GM21786 (cell line): ENCODE data around the gene ZNF354B.
"Not testable (repeated sequence)": the region's sequence is repeated elsewhere in the genome, so short reads cannot be mapped to it uniquely, and the experiment has no call there.

ENCODE experiments used
- ATAC-seq: cut with Tn5 transposase; IDR thresholded peaks from one replicate; pipeline ENCODE4 v1.9.1; 2021; ENCODE audit not compliant: unreplicated experiment

Gene ZNF354B

GRCh38 chr5:178859625-178860521, at the start of gene ZNF354B:
TSS of gene ZNF354B (plus strand) at chr5:178859953. CDS start at chr5:178861048, 1,095 bp downstream.
- ATAC-seq: peak; percentile 99

DNA sequence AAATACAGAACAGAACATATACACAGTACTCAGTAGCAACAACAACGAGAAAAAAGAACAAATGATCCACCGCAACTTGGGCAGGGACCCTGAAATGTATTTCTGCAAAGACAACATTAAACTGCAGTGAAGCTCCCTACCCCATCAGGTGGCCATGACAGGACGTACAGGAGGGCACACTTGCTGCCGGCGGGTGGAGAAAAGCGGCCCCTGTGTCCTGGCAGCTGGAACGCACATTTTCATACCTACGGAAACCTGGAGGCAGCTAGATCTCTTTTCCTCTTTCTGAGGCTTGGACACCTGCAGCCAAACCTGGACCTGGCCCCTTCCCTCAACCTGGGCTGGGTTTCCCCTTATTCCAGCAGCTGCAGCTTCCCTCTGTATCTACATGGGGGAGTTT, 42.2 kb upstream of the ZNF354B start:
- ATAC-seq: no peak

DNA sequence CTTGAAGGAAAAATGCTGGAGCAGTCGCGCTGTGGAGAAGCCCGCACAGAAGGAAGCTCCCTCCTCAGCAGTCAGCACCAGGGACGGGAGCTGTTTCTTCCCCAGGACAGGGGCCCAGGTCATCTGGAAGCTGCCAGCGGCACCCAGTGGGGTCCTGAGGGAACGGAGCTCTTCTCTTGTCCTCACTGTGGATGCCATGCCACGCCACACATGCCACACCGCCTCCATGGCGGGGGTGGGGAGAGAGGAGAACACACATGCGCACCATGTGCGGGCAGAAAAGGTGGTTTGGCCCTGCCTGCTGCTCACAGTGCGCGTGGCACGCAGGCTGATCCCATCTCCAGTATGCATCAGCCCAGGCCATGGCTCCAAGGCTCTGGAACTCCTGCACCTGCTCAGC, 41.7 kb upstream of the ZNF354B start:
- ATAC-seq: no peak

DNA sequence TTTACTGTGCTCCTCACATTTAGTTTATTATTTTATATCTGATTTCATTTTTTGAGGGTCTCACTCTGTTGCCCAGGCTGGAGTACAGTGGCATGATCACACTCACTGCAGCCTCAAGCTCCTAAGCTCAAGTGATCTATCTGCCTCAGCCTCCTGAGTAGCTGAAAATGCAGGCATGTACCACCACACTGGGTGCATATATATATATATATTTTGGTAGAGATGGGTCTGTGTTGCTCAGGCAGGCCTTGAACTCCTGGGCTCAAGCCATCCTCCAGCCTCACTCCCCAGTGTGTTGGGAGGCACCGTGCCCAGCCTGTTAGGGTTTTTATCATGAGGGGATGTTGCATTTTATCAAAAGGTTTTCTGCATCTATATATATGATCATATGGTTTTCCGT, 39.8 kb upstream of the ZNF354B start:
- ATAC-seq: no peak

- ATAC-seq: no peak
Measured at GRCh38 chr5:178825444-178825843, 34.3 kb upstream of the ZNF354B start.

DNA sequence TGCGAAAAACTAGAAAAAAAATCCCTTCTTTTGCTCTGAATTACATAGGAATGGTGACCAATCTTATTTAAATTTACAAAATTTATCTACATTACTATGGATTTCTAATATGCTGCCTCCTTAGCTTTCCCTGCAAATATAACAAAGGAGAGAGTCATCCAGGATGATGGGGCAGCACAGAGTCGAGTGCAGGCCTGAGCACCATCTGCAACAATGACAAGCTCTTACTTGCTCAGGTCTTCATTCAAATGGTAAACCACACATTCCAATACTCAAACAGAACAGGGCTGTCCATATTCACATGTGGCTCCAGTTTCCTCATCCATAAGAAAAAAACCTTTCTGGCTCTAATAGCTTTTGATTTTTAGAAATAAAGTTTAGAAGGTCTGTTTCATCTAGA, 33.5 kb upstream of the ZNF354B start:
- no peak for ATAC-seq

DNA sequence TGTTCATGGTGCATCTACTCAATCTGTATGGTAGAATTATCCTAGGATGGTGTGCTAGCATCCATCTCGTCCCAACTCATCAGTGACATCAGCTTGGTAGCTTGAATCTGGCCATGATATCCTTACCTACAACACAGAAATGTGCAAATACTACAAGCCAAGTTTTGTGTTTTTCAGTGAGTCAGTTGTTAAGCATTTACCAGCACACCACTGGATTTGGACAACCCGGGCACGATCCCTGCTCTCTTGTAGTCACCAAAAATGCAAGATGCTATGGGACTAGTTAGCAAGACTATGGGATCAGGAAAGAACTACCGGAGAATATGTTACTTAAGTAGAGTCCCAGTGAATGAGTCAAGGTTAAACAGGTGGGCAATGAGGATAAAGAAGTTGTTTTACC, 32.1 kb upstream of the ZNF354B start:
- no peak for ATAC-seq

DNA sequence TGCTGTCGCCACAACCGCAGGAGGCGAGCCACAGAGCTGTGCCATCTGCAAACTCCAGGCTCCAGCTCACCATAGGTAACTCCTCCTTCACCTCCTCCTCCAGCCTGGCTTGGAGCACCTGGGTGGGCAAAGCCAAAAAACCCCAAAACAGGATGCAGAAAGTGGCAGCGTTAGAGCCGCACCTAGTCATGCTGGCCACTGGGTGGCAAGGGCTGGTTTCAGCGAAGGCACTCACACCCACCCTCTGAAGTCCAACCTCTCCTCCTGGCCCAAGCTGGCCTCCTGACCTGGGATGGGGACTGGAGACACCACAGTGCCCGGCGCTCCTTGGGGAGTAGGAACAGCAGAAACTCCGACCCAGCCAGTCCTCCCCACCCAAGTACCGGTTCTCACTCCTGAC, 28.7 kb upstream of the ZNF354B start:
- no peak for ATAC-seq

DNA sequence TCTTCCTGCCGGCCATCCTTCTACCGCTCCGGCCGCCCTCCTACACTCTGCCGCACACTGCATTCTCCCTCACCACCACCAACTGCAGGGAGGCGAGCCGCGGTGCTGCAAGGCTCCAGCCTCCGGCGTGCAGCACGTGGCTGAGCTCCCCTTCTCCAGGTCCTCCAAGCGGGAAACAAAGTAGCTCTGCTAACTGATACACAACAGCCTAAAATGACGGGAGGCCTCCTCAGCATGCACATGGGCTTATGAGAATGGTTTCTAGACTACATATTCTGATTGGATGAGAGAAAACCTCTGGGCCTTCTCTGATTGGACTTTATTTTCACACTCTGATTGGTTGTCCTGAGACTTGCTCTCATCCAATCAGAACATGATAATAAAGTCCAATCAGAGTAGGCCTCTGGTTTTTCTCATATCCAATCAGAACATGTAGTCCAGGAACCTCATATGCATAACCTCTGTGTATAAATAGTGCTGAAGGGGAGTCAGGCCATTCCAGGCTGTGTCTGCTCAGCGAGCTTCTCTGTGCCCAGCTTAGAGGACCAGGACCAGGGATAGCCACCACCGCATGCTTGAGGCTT, 27.0 kb upstream of the ZNF354B start:
- no peak for ATAC-seq

GRCh38 chr5:178836628-178837027, 23.1 kb upstream of the ZNF354B start:
- no peak for ATAC-seq

GRCh38 chr5:178838695-178839318, 20.9 kb upstream of the ZNF354B start:
- not testable (repeated sequence) for ATAC-seq

DNA sequence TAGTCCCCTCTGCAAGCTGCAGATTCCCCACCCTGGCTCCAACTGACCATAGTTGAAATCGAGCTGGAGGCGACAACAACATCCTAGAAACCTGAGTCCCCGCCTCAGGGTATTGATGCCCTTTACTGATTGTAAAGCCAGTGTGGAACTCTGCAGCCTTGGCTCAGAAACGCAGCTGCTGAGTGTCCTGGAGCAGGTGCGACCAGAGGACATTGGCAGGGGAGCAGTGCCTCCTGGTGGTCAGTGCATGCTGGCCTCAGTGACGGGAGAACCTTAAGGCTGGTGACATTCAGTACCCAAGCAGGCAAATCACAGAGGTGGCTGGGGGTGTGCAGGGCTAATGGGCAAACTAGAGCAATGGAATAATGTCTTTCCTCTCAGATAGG, 20.4 kb upstream of the ZNF354B start:
- ATAC-seq: no peak

DNA sequence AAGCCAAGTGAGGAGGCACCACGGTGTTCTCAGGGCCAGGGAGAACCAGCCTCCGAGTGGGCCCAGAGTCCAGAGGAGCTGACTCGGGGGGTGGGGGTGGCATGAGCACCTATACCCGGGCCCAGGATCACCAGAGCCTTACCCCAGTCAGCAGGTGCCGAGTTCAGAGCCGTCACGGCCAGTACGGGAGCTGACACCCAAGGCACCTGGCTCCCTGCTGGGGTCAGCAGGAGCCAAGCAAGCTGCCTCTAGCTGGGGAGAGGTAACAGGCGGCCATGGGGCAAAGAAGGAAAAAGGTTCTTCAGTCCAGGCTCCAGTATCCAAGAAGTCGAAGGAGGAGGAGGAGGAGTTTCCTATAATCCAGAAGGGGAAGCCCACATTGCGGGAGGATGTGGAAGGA, 19.4 kb upstream of the ZNF354B start:
- ATAC-seq: not testable (repeated sequence)

GRCh38 chr5:178849316-178849715, 10.4 kb upstream of the ZNF354B start:
- ATAC-seq: no peak

- no peak for ATAC-seq
Measured at GRCh38 chr5:178851951-178852350, 7.8 kb upstream of the ZNF354B start.

GRCh38 chr5:178854284-178854683, 5.5 kb upstream of the ZNF354B start:
- no peak for ATAC-seq

- not testable (repeated sequence) for ATAC-seq
Measured at GRCh38 chr5:178860615-178861014, 862 bp downstream of the ZNF354B start.

DNA sequence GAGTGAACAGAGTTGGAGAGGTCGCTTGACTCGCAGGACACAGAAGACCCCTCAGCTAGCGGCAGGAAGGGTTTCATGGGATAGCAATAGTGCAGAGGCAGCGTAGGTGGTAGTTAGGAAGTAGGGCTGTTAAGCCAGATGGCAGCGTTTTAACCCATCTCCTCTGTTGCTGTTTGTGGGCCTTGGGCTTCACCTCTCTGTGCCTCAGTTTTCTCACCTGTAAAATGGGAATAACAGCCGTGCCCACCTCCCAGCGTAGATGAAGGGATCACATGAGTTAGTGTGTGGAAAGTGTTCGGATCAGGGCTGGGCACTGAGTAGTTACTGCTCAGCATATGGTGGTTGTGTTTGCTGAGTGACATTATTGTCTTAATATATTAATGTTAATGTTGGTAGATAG, 1.9 kb downstream of the ZNF354B start:
- ATAC-seq: no peak

- no peak for ATAC-seq
Measured at GRCh38 chr5:178866946-178867345, 7.2 kb downstream of the ZNF354B start.

GRCh38 chr5:178869577-178869976, 9.8 kb downstream of the ZNF354B start:
- no peak for ATAC-seq

DNA sequence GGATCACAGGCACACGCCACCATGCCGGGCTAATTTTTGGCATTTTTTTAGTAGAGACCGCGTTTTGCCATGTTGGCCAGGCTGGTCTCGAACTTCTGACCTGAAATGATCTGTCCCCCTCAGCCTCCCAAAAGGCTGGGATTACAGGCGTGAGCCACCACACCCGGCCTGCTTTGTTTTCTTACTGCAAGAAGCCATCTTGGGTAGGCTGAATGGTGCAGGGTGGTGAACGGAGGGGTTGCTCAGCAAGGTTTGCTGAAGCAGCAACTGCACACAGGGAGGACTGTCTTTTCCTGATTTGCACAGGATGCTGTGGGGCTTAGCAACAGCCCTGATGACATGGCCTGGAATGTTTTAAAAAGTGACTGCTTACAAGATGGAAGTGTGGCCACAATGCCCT, 10.7 kb downstream of the ZNF354B start:
- ATAC-seq: no peak

DNA sequence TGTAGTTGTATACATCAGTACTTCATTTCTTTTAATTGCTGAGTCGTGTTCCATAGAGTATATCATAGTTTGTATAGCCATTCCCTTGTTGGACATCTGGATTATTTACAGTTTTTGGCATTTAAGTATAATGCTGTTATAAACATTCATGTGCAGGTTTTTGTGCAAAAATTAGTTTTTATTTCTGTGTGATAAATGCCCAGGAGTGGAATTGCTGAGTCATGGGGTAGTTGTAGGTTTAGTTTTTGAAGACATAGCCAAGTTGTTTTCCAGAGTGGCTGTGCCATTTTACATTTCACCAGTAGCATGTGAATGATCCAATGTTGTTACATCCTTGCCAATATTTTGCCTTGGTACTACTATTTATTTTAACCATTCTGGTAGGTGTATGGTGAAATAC, 12.5 kb downstream of the ZNF354B start:
- no peak for ATAC-seq
